ENCODE measurements around the gene EEF1A2.

Gene EEF1A2

GRCh38 chr20:63498960-63499337 is at the start of gene EEF1A2:
EEF1A2 (minus strand) TSS chr20:63499083; CDS start chr20:63497763, 1,320 bp downstream.
- DNase-seq (ENCODE audit: low spot score), result peak; percentile 76

DNA sequence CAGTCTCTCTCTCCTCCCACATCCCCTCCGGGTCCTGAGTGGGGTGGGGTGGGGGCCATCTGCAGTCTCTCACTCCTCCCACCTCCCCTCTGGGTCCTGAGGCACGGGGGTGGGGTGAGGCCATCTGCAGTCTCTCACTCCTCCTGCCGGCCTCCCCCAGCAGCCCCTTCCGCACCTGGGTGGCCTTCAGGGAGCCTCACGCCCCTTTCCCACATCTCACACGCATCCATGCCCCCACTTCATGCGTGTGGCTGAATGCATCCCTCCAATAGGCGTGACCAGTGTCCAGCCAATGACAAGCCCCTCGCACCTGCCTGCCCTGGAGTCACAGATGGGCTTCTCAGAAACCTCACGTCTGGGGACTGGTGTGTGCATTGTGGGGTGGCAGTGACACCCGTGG is 49.7 kb upstream of the EEF1A2 start:
- no peak for DNase-seq (ENCODE audit: low spot score)

DNA sequence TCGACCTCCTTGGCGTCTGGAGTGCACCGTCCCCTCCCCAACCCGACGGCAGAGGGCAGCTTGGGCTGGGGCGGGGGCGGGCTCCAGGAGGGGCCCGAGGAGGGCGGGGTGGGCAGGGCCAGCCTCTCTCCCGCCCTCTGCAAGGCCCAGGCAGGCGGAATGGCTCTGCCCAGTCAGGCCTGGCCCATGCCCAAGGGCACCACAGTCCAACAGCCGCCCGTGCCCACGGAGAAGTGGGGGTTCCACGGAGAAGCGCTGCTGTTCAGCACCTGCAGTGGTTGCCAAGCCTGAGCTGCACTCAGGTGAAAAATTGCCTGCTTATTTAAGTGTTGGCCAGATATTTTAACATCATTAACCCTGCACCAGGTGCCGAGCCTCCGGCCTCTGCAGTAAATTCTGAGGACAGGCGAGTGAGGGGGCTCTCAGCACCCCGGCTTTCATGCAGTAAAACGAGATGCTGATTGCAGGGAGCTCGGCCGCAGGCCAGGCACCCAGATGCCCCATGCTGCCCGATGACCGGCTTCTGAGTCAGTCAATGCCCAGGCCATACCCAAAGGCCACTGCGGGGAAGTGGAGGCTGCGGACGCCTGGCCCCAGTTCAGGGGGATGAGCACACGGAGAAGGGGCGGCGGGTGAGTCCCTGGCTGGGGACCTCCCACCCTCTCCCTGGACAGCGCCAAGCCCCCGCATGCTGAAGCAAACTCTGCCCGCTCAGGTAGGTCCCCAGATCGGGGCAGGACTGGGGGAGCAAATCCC is 49.0 kb upstream of the EEF1A2 start, which contains the start of gene SRMS:
Gene SRMS (minus strand): TSS at position 25 of the 756 bp plus-strand sequence. CDS start 286 bp downstream, outside the sequence.
- DNase-seq (ENCODE audit: low spot score), result no peak

DNA sequence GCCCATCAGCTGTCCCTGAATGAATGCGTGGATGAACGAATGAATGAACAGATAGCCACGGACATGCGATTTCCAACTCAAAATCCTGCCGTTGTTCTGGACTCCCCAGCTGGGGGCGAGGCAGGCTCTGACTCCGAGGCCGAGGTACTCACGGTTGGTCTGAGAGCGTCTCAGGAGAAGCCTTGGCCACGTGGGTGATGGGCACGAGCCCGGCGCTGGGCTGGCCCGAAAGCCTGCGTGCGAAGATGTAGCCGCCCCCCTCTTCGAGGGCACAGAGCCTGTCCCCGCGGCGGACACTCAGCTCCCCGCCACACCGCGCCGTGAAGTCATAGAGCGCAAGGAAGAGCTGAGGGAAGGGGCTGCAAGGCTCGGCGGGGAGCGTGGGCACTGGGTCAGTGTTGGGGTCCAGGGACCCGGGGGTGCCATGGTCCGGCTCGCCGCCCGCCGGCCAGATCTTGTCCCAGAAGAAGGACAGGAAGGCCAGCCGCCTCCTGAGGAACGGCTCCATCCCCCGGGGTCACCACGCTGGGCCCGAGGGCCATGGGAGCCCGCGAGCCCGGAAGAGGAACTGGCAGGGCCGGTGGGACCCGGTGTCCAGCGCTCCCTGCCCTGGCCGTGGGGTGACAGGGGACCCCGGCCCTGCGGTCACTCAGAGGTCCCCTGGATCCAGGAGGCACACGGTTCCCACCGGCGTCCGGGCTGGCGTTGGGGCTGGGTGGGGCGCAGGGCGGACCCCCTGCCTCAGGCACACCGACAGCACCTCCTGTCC is 48.3 kb upstream of the EEF1A2 start:
- DNase-seq (ENCODE audit: low spot score), result no peak

DNA sequence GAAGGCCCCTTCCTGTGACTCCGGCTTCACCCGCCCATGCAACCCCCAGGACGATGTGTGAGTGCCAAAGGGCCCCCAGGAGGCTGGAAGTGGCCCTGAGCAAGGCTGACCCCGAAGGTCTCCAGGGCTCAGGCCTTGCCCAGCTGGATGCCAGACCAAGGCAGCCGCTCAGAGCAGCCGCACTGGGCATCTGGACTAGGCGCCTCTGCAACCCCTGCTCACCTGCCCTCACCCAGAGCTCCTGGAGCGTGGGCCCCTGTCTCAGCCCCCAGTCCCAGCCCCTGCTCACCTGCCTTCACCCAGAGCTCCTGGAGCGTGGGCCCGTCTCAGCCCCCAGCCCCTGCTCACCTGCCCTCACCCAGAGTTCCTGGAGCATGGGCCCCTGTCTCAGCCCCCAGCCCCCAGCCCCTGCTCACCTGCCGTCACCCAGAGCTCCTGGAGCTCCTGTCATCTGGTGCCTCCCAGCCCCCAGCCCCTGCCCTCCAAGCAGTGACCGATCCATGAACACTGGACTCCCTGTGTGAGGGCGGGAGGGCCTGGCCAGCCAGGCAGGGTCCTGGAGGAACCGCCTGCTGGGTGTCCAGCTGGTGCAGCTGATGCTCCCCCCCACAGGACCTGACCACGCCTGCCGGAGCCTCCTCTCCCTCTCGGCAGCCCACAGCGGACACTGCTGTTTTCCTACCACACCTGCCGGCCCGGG is 47.5 kb upstream of the EEF1A2 start:
- no peak for DNase-seq (ENCODE audit: low spot score)

DNA sequence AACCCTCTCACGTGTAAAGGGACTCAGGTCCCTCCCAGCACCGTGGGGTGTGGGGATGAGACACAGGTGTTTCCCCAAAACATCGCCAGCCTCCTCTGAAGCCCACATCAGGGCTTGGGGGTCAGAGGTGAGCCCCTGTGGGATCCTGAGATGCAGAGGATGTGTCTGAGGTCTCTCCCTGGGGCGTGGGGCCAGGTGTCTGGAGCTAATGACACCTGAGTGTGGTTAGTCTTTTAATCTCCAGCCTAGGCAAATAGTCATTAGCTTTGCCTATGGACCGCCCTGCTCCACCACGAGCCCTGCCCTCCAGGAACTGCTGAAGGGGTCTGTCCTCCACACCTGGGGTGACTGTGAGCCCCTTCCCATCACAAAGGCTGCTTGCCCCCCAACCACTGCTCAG is 46.9 kb upstream of the EEF1A2 start:
- no peak for DNase-seq (ENCODE audit: low spot score)

- no peak for DNase-seq (ENCODE audit: low spot score)
These were observed 46.2 kb upstream of the EEF1A2 start for GRCh38 chr20:63544958-63545516.

DNA sequence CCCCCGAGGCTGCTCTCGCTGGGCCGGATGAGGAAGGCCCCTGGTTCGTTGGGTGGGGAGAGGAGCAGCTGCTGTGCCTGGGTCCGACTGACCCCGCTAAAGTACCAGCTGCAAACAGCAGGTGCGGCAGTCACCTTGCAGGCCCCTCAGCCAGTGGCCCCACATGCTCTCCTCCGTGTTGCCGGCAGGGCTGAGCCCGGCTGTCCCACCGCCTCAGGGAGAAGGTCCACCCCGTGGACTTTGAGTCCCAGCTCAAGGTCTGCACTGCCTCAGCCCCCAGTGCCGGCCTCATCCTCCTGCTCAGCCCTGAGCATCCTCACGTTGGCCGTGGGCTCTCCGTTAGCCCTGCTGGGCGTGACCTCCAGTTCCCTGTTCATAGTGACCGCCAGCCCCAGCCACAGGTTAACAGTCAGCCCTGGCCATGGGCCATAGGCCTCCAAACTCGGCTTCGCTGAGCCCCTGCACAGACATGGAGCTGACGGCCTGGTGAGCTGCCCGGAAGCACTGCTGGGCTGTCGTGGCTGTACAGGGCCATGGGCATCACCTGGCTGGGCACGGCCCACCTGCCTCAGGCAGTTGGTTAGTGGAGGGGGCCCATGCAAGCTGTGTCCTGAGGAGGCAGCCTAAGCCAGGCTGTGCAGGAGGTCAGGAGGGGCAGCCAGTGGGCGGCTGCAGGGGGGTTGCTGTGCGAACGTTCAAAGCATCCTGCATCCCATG is 45.5 kb upstream of the EEF1A2 start:
- DNase-seq (ENCODE audit: low spot score), result peak; percentile 70

- DNase-seq (ENCODE audit: low spot score), result no peak
These were observed 44.9 kb upstream of the EEF1A2 start for GRCh38 chr20:63543733-63544132.

DNA sequence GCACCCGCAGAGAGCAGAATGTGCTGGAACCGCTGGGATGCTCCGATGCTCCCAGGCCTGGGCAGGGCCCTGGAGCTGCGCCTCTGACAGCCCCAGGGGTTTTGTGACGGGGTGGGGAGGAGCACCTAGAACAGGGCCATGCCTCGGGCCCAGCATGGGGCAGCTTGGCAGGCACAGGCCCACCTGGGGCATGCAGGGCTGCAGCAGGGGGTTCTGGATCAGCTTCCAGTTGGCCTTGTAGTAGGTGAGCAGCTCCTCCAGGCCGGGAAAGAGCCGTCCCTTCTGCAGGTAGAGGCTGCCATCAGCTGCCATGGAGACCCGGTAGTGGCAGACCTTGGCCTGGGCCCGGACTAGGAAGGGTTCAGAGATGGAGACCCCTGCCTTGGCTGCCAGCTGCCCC is 44.2 kb upstream of the EEF1A2 start:
- no peak for DNase-seq (ENCODE audit: low spot score)

GRCh38 chr20:63542696-63543095 is 43.8 kb upstream of the EEF1A2 start:
- DNase-seq (ENCODE audit: low spot score), result no peak

DNA sequence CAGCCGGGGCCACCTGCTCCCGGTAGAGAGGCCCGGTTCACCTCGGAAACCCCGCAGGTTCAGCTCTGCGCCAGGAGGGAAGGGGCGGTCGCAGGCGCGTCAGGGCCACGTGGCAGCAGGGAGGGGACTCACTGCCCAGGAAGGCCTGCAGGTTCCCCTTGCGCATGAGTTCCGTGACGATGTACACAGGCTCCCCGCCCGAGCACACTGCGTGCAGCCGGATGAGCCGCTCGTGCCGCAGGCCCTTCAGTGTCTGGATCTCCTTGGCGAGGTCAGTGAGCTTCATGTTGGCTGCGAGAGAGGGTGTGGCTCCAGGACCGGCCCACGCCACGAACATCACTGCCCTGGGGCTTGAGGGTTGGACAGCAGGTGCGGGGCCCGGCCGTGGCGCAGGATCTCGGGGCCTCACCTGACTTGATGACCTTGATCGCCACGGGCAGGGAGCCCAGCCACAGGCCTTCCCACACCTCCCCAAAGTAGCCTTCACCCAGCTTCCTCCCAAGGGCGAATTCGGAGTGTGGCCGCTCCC is 43.2 kb upstream of the EEF1A2 start:
- no peak for DNase-seq (ENCODE audit: low spot score)

DNA sequence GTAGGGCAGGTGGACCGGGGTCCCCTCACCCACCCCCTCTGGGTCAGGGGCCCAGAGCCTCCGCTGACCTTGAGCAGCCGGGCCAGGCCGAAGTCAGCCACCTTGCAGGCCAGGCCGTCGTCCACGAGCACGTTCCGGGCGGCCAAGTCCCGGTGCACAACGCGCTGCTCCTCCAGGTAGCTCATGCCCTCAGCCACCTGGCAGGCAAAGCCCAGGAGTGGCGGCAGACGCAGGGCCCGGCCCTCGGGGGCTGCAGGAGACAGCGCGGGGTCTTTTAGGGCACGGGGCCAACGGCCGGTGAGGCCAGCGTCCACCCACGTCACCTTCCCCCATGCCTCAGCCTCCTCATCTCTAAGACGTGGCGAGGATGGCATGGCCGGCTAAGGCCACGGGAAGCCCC is 42.5 kb upstream of the EEF1A2 start:
- no peak for DNase-seq (ENCODE audit: low spot score)

DNA sequence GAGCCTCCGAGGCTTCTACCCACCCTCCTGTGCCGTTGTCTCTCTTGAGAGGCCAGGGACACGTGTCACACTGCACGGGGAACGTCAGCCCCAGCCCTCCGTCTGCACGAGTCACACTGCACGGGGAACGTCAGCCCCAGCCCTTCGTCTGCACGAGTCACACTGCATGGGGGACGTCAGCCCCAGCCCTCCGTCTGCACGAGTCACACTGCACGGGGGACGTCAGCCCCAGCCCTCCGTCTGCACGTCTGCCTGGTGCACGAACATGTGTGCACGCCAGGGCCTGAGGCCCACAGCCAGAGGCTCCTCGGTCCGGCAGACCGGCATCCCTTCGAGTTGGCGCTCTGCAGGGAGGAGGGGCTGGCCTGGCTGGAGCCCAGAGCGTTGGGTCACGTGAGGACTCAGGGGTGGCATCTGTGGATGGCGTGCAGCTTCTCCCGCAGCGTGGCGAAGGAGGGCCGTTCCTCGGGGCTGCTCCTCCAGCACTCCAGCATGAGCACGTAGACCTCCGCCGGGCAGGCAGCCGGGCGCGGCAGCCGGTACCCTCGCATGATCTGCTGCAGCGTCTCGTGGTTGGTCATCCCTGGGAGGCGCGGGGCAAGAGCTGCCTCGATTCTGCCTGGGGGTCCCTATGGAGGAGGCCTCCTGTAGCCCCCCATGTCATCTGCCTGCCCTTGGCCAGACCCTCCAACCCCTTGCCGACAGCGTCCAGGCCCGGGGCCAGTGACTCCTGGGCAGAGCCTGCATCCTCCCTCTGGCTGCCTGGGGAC is 41.7 kb upstream of the EEF1A2 start:
- no peak for DNase-seq (ENCODE audit: low spot score)

DNA sequence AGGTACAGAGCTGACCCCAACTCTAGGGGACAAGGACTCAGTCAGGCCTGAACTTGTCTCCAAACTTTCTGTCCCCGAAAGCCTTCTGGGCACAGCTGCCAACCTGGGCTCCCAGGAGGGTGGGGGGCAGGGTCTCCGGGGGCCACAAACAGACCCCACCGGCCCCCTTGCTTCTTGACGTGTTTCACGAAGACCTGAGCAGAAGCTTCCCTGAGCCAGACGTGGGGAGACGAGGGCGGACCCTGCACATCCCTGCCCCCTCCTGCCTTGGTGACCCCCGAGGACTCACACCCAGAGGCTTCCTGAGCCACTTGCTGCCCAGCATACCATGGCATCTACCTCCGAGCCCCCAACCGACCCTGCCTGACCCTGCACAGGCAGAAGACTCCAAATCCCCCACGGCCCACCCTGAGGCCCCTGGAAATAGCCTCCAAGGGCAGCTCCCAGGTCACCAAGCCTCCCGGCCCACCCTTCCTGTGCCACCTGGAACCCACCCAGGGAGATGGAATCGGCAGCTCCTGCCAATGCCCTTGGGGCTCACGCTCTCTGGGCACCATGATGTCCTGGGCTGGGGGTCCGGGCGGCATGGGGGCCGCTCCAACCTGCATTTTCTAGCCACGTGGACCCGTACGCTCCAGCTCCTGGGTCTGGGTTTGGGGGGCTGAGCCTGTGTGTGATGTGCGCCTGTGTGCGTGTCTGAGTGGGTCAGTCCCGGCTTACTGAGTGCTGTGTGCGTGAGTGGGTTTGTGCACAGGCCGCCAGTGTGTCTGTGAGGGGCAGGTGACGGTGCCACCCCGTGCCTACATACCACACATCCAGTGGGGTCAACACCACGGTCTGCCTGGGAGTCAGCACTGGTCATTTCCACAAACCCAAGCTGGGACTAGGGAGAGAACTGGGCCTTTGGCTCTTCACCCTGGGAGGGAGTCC is 40.8 kb upstream of the EEF1A2 start:
- DNase-seq (ENCODE audit: low spot score), result no peak

DNA sequence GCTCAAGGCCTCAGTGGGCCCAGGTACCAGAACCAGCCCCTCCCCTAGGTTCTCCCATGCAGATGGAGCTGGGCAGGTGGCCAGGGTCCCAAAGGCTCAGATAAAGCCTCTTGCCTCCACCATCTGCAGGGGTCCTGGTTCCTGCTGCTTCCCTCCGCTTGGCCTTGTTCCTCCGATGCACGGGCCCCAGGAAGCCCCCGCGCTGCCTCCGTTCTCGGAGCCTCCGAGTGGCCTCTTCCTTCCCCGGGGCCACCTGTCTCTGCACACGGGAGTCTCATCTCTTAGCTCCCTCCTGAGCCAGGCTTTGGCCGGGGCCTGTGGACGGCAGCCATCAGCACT is 40.2 kb upstream of the EEF1A2 start:
- no peak for DNase-seq (ENCODE audit: low spot score)

GRCh38 chr20:63538204-63539091 is 39.6 kb upstream of the EEF1A2 start:
- DNase-seq (ENCODE audit: low spot score), result peak; percentile 100

- DNase-seq (ENCODE audit: low spot score), result peak; percentile 99
These were observed 38.8 kb upstream of the EEF1A2 start for GRCh38 chr20:63537525-63538203.

Measured in HuH-7 (cell line).